ENCODE results near the gene ZNF800. TPM values are rescaled to one million over a fixed set of nuclear protein-coding genes. Genes with fewer than 3 reads are reported as not detected.
"Not testable (repeated sequence)": the region's sequence is repeated elsewhere in the genome, so short reads cannot be mapped to it uniquely, and the experiment has no call there.

Gene ZNF800, protein sequence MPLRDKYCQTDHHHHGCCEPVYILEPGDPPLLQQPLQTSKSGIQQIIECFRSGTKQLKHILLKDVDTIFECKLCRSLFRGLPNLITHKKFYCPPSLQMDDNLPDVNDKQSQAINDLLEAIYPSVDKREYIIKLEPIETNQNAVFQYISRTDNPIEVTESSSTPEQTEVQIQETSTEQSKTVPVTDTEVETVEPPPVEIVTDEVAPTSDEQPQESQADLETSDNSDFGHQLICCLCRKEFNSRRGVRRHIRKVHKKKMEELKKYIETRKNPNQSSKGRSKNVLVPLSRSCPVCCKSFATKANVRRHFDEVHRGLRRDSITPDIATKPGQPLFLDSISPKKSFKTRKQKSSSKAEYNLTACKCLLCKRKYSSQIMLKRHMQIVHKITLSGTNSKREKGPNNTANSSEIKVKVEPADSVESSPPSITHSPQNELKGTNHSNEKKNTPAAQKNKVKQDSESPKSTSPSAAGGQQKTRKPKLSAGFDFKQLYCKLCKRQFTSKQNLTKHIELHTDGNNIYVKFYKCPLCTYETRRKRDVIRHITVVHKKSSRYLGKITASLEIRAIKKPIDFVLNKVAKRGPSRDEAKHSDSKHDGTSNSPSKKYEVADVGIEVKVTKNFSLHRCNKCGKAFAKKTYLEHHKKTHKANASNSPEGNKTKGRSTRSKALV
- 9.6 TPM for polyA plus RNA-seq (2013, experiment 1 of 2; ENCODE audit: insufficient read length)
- 10.0 TPM for polyA plus RNA-seq (2013, experiment 2 of 2; ENCODE audit: insufficient read length)

DNA sequence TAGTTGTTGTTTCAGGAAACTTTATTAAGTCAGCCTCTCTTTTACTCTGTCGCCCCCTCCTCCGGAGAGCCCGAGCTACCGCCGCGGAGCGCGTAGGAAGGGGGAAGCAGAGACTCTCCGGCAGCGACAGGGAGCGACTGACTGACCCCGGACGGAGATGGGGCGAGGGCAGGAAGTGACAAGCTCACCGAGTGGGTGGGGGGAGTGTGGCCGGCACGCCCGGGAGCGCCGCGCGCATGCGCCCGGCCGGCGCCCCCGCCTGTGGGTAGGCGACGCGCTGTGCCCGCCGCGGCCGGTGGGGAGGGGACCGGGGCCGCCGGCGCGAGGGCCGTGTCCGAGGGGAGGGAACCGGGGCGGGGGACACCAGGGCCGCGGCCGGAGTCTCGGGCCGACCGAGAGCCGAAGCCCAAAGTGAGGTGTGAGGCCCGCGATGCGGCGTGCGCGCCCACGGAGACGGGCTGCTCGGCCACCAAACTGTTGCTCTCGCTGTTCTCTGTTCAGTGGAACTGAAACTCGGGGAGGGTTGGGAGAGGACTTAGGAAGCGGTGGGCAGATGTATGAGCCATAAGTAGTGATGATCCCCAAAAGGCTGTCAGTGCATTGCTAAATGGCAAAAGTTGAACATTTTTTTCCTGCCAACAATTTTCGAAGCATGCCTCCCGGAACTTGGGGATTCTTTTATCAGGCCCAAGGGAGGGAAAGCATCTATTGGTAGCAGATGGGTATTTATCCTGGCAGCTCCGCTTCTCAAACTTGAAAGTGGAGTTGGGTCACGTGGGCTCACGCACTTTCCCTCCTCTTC, at the start of gene ZNF800:
Gene ZNF800, minus strand, starts transcription at position 143 of the 802 bp plus-strand sequence. CDS start 1,151 bp downstream, outside the sequence.
- DNase-seq = peak; percentile 90

DNA sequence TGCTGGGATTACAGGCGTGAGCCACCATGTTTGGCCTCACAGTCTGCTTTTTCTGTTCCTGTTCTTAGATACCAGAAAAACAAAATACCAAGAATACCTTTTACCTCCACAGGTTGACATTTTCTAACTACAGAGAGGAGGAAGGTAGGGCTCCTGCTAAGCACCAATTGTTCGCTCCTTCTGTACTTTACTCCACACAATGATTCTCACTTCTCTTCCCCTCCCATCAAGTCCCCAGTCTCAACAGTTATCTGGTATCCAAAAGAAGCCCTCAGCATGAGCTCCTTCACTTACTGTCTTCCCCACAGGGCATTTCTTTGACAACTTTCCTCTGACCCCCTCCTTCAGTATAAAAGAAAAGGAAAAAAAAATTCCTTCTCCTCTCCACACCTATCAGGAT, 47.7 kb upstream of the ZNF800 start:
- DNase-seq = no peak

DNA sequence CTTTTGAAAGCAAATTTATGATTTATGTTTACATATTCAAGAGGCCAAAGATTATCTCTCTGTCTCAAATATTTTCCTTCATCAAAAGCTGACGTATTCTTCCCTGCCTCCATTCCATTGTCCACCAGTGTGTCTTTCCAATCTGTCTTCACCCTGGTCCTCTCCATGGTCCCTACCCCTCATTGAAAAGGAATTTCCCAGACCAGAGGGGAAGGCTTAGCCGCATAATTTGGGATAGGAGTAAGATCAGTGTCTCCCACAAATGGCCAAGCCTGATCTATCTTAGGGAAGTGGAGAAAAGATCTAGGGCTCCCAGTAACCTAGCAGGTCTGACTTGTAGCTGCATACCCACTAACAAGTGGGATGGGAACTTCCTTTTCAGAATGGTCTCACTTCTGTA, 46.3 kb upstream of the ZNF800 start:
- DNase-seq = peak; percentile 17

DNA sequence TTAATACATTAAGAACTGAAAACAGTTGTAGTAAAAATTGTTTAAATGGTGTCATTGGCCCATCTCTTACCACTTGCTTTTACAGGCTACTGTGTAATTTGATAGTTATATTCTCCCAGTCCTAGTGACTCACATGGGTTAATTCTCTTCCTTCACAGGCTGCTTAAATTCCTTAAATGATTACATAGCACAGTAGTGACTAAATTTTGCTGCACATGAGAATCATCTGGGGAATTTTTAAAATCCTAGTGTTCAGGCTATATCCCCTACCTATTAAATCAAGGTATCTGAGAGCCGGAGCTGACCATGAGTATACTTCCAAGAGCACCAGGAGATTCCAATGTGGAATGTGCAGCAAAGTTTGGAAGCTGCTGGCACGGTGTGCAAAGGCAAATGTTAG, 45.3 kb upstream of the ZNF800 start:
- peak; percentile 86 for DNase-seq

DNA sequence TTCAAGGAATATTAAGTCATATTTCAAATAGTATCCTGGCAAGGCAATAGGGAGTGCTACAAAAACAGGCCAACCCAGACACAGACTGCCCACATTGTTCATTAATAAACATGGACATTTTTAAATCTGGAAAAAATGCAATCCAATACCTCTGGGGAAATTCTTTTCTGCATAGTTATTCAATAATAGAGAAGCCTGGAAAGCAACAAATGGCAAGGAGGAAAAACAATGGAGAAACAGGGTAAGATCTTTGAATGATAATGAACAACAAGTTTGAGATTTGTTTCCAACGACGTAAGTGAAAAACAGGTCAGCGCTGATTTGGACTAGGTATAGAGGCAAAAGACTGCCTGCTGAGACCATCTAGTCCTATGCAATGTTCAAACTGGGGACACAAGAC, 44.7 kb upstream of the ZNF800 start:
- peak; percentile 24 for DNase-seq

DNA sequence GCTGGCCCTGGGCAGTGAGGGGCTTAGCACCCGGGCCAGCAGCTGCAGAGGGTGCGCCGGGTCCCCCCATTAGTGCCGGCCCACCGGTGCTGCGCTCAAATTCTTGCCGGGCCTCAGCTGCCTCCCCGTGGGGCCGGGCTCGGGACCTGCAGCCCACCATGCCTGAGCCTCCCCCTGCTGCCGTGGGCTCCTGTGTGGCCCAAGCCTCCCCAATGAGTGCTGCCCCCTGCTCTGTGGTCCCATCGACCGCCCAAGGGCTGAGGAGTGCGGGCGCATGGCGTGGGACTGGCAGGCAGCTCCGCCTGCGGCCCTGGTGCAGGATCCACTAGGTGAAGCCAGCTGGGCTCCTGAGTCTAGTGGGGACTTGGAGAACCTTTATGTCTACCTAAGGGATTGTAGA, 36.8 kb upstream of the ZNF800 start:
- not testable (repeated sequence) for DNase-seq

DNA sequence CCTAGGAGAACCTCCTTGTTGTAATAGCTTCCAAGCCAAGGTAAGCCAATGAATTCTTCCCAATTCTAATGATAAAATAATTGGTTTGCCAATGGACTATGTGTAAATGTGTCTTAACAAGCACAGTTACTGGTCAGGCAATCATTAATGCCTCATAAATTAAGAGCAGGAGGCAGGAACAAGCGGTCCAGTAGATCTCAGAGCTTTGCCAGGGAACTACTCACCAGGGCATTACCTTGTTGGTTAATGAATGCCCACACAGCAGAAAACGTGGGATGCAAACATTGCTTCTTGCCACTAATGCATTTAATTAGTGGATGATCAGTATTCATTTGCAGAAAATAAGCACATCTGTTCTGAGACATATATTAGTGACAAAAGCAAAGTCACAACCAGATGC, 26.7 kb upstream of the ZNF800 start:
- DNase-seq = no peak

DNA sequence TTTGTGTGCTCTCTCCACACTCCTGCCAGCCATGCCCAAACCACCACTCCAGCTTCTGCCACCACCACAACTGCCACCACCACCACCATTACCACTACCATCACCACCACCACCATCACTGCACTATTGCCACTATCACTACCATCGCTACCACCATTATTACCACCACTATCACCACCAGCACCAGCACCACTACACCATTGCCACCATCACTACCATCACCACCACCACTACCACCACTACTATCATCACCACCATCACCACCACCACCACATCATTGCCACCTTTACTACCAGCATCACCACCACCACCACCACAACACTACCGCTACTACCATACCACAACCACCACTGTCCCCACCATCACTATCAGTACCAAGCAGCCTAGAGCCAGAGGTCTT, 26.0 kb upstream of the ZNF800 start:
- DNase-seq = no peak

DNA sequence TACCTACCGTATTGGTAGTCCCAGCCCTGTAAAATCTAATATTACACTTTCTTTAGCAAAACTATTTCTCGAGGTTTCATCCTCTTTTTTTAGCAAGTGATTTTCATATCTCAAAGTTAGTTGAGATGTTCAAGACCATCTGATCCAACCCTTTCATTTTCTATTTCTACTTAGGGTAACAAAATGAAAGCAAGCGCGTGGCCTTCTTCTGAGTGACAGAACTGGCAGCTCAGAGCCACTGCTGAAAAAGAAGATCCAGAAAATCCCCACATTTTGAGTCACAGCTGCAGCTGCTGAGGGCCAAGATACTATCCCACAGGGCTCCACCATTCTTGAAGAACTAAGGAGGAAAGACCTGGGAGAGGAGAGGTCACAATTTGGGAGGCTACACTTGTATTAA, 24.8 kb upstream of the ZNF800 start:
- DNase-seq = no peak

DNA sequence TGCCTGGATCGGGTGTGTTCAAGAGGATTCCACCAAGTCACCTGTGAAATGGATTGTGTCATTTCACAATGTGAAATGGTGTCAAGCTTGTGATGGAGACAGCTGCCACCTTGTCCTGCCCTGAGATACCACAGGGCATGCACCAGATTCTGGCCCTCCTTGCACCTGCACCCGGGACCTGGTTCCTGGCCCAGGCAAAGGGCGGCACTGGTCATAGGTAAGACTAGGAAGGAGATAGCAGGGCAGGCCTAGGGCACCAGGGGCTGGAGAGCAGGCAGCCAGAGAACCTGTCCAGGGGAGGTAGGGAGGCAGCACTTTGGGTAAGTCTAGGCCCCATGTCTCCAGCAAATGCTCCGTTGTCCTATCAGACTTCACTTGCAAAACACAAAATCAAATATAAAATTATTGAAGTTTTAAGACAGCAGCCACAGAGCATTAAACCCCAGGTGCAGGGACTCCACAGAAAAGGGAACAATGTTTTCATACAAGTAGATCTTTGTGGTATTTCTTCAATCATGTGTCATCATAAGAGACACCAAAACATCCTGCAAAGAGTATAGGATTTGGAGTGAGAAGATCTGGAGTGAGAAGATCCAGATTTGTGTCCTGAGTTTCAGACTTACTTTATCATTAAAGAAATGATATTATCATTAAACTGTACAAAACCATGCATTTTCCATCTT, 22.7 kb upstream of the ZNF800 start:
- DNase-seq = no peak

DNA sequence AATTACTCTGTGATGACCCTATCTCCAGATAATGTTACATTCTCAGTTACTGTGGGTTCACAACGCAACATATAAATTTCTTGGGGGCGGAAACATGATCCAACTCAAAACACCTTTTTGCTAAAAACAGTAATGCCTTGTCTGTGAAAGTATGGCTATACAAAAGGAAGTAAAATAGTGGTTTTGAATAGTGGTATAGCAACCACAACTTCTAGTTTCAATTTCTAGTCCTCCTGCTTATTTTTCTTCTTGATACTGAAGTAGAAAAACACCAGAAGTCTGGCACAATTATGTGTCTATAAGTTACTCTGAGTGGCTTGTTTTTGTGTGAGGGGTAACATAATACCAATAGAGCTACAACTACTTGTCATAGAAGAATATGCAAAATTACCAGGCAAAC, 21.5 kb upstream of the ZNF800 start:
- no peak for DNase-seq

DNA sequence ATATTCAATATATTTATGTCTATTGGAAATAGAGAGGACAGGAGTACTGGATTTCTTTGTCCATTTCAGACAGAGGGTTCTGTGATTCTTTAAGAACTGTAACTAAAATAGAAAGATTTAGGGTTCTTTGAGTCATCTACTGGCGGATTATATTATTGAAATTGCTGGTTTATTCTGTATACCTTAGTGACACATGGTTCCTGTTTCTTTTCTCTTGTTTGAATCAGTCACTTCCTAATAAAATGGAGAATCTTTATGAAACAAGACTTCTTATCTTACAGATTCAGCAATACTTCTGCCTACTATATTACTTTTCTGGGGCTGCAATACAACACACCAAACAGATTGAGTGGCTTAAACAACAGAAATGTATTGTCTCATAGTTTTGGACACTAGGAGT, 20.8 kb upstream of the ZNF800 start:
- no peak for DNase-seq

DNA sequence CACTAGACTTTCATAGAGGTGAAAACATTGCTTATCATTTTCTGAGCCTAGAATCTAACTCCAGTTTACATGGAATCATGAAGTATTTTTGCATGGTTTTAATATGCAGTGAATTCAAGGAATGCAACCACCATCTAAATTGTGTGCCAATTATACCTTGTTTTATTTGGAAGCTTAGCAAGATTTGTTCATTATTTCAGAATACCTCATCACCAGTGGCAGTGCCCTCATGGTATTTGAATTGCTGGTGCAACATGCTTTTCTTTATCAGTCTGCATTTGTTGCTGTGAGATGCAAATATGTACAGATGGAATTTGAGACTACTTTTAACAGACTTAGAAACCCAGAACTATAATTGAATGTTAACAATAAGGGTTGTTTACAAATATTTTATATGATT, 18.7 kb upstream of the ZNF800 start:
- no peak for DNase-seq

DNA sequence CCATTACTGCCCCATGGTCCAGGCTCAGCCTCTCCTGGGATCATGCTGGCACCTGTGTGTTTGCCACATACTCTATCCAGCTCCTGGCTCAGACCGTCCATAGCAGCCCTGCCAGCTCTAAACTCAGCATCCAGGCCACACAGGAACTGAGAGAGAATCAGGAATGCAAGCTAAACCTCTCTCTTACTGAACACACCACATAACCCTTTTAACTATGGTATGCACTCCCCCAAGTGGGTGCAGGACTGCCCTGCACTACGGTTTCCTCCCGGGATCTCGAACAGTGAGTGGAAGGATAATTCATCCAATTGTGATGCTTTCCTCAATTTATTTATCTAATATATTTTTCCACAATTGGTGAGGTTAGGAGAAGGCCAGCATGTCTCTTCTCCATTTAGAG, 17.1 kb upstream of the ZNF800 start:
- DNase-seq = peak; percentile 9

DNA sequence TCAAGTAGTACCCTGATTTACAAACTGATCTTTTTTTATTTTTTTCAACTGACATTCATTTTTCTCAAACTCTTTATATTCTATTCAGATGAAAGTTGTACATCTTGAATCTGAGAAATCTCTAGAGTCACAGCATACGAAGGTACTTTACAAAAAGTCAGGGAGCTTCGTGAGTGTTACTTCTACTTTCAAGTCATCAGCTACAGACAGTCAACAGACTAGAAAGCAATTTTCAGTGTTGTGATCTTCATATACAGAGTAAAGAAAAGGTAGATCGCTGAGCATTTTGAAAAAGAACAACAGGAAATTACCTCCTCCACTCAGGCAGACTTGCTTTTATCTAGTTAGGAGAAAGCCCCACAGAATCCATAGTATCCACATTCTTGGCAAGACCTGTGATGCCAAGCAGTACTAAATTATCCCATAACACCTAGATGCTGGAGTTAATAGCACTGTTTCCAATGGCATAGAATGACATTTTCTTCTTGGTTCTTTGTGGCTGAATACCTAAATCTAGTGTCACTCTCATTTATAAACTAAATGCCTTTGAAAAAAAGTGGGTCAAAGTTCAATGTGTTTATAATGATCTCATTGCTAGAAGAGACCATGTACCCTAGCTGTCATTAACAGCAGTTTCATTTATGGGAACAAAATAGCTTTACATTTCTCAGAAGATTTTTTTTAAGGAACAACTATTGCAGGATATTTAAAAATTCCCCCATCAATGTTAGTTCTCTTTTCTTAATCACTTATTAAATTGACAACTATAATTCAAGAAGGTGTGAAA, 12.0 kb upstream of the ZNF800 start:
- no peak for DNase-seq

DNA sequence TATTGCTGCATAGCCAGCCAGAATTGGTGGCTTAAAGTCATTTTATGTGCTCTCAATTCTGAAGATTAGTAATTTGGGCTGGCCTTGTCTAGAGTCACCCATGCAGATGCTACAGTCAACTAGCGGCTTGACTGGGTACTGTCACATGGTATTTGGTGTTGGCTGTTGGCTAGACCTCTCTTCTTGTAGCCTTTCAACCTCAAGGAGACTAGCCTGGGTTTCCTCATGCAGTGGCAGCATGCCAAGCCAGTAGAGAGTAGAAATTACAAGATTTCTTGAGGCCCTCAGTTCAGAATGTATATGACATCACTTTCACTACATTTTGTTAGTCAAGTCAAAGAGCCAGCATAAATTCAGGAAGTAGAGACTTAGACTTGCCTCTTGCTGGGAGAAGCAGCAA, 3.7 kb upstream of the ZNF800 start:
- peak; percentile 9 for DNase-seq

DNA sequence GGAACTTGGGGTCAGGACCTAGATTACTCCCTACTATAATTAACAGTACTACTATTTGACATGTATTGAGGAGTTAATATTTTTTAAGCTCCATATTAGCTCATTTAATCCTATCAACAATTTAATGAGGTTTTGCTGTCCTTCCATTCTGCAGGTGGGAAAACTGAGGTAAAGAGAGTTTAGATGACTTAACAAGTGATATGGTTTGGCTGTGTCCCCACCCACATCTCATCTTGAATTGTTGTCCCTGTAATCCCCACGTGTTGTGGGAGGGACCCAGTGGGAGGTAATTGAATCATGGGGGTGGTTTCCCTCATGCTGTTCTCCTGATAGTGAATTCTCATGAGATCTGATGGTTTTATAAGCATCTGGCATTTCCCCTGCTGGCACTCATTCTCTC, 2.6 kb upstream of the ZNF800 start:
- not testable (repeated sequence) for DNase-seq

DNA sequence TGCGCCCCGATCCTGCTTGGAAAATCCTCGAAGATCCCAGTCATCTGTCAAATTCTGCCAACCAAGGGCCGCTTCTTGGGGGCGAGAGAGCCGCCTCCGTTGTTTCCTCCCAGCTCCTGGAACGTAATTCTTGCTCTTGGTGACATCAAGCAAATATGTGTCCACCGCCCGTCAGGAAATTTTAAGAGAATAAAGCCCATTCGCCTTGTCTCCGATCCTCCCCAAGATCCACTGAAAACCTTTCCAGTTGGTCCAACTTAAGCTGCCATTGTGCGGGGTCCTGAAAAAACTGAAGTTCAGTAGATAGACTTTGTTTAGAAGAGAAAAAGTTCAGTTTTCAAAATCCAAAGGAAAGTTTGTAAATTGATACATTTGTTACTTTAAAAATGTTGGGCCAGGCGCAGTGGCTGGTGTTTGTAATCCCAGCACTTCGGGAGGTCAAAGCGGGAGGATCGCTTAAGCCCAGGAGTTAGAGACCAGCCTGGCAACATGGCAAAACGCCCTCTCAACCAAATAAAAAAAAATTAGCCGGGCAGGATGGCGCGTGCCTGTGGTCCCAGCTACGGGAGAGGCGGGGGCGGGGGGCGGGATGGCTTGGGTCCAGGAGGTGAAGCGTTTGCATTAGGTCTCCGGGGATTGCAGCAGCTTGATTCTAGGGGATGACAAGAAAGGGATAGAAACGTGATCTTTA, 1.0 kb upstream of the ZNF800 start:
- DNase-seq = peak; percentile 33

DNA sequence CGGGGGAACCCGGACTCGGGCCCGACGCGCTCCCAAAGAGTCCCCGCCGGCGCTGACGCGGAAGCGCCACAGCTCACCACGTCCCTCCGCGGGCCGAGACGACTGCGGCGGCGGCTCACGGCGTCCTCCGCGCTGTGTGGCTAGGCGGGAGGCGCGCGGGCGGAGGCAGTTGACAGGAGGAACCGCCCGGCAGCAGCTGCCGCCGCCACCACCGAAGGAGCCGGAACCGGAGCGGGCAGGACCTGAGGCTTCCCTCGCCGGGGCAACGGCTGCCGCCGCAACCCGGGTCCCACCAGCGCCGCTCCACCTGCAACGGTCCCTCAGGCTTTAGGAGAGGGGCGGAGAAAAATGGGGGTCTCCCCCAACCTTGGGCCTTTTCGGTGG, 334 bp downstream of the ZNF800 start:
- DNase-seq = peak; percentile 65

DNA sequence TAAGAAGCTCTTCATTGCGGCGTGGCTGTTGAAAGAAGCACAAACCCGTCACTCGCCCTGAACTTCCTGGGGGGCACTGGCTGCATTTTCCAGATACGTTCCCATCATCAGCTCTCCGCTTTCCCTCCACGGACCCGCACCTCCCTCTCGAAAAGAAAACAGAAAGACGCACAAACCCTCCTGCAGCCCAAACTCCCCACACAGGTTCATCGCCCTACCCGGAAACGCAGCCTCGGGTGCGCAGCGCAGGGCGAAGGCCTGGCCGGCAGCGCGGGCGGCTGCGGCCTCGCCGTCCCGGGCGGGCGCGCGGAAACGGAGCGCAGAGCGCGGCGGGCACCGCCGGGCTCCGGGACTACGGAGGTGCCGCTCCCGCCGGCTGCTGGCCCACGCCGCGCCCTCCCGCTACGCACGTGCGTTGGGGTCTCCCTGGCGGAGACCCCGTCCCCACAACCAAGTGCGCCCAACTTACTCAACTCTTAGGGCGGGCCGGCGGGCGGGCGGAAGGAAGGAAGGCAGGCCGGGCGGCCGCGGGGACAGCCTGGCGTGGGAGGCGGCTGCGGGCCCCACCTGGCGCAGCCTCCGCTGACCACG, 822 bp downstream of the ZNF800 start:
- DNase-seq = peak; percentile 34

All from fibroblast of skin of back (primary cell).